ENCODE results near the gene RASSF4. TPM values are rescaled to one million over a fixed set of nuclear protein-coding genes. Genes with fewer than 3 reads are reported as not detected.

RASSF4 gene
- total and polyA plus RNA-seq, 4 donors, result 19.5 to 55.4 (median 41.6) TPM

DNA sequence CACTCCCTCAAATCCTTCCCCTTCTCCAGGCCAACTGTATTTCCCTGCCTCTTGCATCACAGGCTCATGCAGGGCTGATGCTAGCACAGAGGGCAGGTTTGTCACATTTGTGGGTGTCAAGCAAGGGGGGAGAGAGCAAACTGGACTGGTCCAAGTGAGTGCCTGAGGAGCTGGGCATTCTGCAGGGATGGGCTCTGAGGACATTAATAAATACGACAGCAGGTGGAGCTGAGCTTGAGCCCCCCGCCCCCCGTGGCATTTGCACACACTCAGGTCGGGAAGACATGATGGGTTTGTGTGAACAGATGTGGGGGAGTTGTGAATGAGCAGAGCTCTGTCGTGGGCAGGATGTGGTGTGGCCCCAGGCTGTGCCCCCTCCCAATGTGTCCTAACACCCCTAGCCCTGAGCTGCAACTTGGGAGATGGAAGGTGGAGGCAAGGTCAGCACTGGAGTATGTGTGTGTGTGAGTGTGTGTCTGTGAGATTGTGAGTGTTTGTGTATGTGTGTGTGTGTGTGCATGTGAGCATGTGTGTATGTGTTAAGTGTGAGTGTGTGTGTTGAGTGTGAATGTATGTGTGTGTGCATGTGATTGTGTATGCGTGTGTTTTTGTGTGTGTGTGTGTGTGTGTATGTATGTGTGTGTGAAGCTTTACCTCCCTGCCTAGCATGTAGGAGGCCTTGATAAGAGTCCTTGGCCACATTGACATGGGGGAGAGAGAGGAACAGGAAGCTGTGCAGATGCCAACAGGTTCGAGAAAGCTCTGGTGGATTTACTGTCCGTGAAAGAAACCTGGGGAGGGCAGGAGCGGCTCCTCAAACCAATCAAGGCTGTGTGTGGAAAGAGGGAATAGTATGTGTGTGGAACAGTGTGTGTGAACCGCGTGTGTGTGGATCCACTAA lies 9.1 kb downstream of the RASSF4 start:
- Histone ChIP-seq H3K4me1 (ENCODE audit: control insufficient read depth in 5 of 5, insufficient read depth in 5 of 5, low read length in 5 of 5) (peaks cover 14 to 34% (median 23%) of the 10 kb centered on the region in 5 donors), H3K4me3 (no peak overlapping the region), H3K27ac (ENCODE audit: low read depth in 1 of 2, low read length in 1 of 2) (peak overlapping the region; percentile 46 to 69), H3K27me3 (ENCODE audit: control insufficient read depth in 3 of 3, insufficient read depth in 3 of 3, low read length in 2 of 3) (no peaks in the 10 kb centered on the region), H3K36me3 (ENCODE audit: control insufficient read depth in 4 of 4, insufficient read depth in 4 of 4, low read length in 4 of 4) (peaks cover 0 to 23% (median 0%) of the 10 kb centered on the region in 4 donors), H3K9ac (ENCODE audit: insufficient read depth in 1 of 2, low read length in 2 of 2) (no peak overlapping the region), H3K9me3 (ENCODE audit: control insufficient read depth in 4 of 4, insufficient read depth in 3 of 4, low read length in 3 of 4) (peaks cover 0 to 2% (median 0%) of the 10 kb centered on the region in 4 donors)
- DNase-seq (no peak), ATAC-seq (ENCODE audit: insufficient read depth, low FRiP score) (no peak)
- no peak for TF ChIP-seq CTCF (IDR thresholded peaks at IDR 0.05; ENCODE audit: control extremely low read depth, extremely low read depth)
- 41 to 71% methylated on average over 11 of the region's 11 CpGs for whole genome bisulfite sequencing, 2 donors

DNA sequence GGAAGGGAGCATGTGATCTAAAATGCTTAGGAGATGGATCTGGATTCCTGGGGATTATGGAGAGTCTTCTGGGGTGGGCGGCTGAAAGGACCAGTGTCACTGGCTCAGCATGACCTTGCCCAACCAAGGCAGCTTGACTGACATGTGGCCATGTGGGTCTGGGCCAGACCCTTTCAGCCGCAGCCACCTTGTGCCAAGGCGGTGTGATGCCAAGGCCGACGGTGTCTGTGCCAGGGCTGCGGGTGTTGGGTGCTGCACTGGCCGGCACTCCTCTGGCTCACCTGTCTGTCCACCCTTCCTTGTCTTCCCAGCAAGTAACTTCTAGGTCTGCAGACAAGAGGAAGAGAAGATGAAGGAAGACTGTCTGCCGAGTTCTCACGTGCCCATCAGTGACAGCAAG lies 10.3 kb downstream of the RASSF4 start:
- Histone ChIP-seq H3K27me3 (ENCODE audit: control insufficient read depth in 3 of 3, insufficient read depth in 3 of 3, low read length in 2 of 3) (no peaks in the 10 kb centered on the region), H3K9me3 (ENCODE audit: control insufficient read depth in 4 of 4, insufficient read depth in 3 of 4, low read length in 3 of 4) (peaks cover 0 to 2% (median 0%) of the 10 kb centered on the region in 4 donors), H3K4me3 (no peak overlapping the region), H3K27ac (ENCODE audit: low read depth in 1 of 2, low read length in 1 of 2) (no peak overlapping the region), H3K4me1 (ENCODE audit: control insufficient read depth in 5 of 5, insufficient read depth in 5 of 5, low read length in 5 of 5) (peaks cover 9 to 37% (median 23%) of the 10 kb centered on the region in 5 donors), H3K9ac (ENCODE audit: insufficient read depth in 1 of 2, low read length in 2 of 2) (no peak overlapping the region), H3K36me3 (ENCODE audit: control insufficient read depth in 4 of 4, insufficient read depth in 4 of 4, low read length in 4 of 4) (peaks cover 0 to 23% (median 0%) of the 10 kb centered on the region in 4 donors)
- DNase-seq, result no peak
- WGBS, 2 donors, result 94% methylated on average over 9 of the region's 9 CpGs
- no peak for TF ChIP-seq CTCF (IDR thresholded peaks at IDR 0.05; ENCODE audit: control extremely low read depth, extremely low read depth)
- ATAC-seq (ENCODE audit: insufficient read depth, low FRiP score), result no peak

DNA sequence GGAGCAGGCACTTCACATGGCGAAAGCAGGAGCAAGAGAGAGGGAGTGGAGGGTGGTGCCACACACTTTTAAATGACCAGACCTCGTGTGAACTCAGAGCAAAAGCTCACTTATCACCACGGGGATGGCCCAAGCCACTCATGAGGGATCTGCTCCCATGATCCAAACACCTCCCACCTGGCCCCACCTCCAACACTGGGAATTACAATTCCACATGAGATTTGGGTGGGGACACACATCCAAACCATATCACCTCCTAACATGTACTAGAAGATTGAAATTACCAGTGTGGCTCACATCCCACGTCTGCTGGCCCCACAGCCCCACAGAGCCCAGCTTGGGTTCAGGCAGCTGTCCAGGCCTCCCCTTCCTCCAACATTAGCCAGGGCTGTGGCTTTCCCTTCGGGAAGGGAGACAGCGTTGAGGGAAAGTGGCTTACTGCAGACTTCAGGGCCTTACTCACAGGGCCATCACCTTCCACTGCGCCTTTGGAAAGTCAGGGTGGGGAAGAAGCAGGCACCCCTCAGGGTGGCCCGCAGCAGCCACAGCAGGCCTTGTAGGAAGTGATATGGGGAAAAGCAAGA lies 11.3 kb downstream of the RASSF4 start:
- Histone ChIP-seq H3K27me3 (ENCODE audit: control insufficient read depth in 3 of 3, insufficient read depth in 3 of 3, low read length in 2 of 3) (no peaks in the 10 kb centered on the region), H3K36me3 (ENCODE audit: control insufficient read depth in 4 of 4, insufficient read depth in 4 of 4, low read length in 4 of 4) (peaks cover 0 to 23% (median 0%) of the 10 kb centered on the region in 4 donors), H3K4me3 (no peak overlapping the region), H3K4me1 (ENCODE audit: control insufficient read depth in 5 of 5, insufficient read depth in 5 of 5, low read length in 5 of 5) (peaks cover 8 to 33% (median 23%) of the 10 kb centered on the region in 5 donors), H3K27ac (ENCODE audit: low read depth in 1 of 2, low read length in 1 of 2) (peak overlapping the region in 1 of 2 donors; percentile 37), H3K9me3 (ENCODE audit: control insufficient read depth in 4 of 4, insufficient read depth in 3 of 4, low read length in 3 of 4) (peaks cover 0 to 2% (median 0%) of the 10 kb centered on the region in 4 donors), H3K9ac (ENCODE audit: insufficient read depth in 1 of 2, low read length in 2 of 2) (no peak overlapping the region)
- ATAC-seq (ENCODE audit: insufficient read depth, low FRiP score) (no peak), DNase-seq (no peak)
- 94 to 97% methylated on average over 8 of the region's 8 CpGs for WGBS, 2 donors
- no peak for TF ChIP-seq CTCF (IDR thresholded peaks at IDR 0.05; ENCODE audit: control extremely low read depth, extremely low read depth)
